GM10847 (cell line): ENCODE measurements around the gene GALNT10.

Experiments used
- POLR2A ChIP-seq: IDR thresholded peaks from 2 replicates; pipeline ENCODE4 v1.6.1; 2011; ENCODE audit not compliant: insufficient read length; ENCODE audit errors: extremely low read depth

Gene GALNT10

DNA sequence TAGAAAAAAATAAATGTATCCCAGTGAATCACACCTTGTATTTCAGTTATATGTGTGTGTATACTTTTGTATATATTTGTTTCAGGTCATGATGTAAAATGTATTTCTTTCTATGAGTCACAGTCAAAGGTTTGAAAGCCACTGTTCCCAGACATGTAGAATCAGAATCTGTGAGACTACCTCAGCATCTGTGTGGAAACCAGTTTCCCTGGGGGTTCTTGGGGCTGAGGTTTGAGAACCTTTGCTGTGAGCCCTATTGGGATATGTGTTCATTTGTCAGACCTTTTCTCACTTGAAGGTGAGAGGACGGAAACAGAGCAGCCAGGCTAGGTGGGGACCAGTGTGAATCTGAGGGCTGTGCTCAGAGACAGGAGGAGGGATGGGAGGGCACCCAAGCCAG, 176.6 kb downstream of the GALNT10 start:
- TF ChIP-seq POLR2A, result no peak

DNA sequence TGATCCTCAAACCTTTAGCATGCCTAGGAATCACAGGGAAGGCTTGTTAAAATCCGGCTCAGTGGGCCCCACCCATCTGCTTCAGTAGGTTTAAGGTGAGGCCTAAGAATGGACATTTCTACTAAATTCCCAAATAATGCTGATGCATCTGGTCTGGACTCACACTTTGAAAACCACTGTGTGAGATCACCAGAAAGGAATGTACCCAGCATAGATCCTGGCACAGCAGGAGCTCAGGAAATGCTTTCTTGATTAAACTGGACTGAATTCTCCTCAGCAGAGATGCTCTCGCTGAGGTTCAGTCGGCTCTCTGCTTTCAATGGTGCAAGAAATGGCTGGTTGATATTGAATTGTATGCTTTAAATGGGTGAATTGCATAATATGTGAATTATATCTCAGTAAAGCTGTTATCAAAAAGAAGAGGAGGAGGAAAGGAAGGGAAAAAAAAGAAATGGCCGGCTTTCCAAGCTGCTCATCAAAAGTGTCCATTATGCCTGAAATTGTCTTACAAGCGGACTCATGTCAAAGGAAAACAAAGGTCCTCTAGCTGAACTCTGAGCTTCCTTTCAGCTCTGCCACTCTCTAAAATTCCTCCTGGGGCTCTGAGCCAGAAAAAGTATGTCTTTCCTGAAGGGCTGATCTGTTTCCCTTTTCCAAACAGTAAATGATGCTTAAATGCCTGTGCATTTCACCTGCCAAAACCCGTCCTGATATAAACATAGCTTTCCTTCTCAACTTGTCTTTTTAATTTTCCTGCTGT, 177.7 kb downstream of the GALNT10 start:
- TF ChIP-seq POLR2A, result no peak

DNA sequence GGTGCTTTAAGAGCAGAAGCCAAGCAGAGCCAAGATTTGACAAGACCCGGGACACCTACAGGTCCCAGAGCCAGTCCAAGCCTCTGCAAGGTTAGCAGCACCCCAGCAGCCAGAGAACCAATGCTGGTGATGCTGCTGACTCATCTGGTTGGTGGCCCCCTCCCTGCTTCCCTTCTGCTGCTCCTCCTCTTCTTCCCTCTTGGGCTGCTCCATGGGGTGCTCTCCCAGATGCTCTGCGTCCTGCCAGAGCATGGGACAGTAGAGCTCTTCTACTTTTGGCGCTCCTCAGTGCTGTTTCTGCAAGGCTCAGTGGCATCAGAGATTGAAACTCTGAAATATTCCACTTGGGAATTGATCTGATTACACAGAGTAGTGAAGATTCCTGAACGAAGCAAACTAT, 179.1 kb downstream of the GALNT10 start:
- TF ChIP-seq POLR2A, result no peak

DNA sequence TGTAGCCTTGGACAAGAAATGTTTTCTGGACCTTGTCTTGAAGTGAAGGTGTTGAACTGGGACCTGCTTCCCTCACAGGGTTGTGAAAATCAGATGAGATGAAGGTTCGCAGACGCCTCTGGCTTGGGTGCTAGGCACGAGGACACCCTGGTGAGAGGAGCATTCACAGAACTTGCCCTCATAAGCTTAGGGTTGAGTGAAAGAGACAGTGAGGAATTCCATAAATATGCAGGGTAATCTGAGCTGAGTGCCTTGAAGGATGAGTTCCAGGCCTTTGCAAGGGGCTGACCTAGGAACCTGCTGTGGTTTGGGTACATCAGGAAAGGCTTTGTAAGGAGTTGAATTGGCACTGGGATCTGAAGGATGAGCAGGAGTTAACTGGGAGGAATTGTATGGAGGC, 179.6 kb downstream of the GALNT10 start:
- TF ChIP-seq POLR2A, result no peak

DNA sequence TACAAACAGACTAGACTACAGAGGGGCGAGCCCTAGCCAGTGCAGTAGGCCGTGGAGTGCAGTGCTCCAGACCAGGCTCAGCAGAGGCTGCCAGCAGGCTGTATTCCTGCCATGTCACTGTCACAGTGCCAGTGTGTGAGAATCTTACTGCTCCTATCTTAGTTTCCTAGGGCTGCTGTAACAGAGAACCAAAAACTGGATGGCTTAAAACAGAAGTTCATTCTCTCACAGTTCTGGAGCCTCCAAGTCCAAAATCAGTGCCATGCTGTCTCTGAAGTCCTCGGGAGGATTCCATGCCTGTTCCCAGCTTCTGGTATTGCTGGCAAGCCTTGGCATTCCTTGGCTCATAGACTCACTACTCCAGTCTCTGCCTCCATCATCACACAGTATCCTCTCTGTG, 180.3 kb downstream of the GALNT10 start:
- no peak for TF ChIP-seq POLR2A

DNA sequence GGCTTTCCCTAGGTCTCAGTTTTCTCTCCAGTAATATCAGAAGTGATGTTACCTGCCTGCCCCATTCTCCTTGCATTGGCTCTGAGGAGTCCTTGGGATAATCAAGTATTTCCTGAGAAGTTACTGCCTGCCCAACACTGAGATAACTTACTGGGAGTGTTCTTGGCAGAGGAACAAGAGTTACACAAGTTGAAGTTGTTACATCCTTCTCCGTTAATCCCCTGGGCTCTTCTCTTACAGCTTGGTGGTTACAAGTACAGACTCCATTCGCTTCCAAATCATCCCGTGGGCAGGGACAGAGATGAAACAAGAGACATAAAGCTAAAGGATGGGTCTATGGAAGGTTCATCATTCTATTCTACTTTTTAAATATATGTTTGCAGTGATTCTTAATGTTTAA, 181.2 kb downstream of the GALNT10 start:
- TF ChIP-seq POLR2A, result no peak

DNA sequence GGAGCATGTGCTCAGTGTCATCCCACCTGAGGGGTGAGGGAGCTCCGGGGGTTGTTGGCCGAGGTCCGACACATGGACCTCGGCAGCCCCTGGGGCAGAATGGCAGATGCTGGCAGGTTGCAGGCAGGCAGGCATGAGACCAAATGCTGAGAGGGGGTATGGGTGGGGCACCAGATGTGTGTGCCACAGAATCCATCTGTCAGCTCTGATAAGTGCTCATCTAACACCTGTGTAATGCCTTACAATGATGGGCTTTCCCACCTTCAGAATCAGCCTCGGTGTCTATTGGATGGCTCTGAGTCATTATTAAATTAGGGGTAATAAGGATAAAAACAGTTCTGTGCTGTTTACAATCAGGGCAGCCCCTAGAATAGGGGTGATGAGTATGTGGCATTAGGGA, 182.1 kb downstream of the GALNT10 start:
- TF ChIP-seq POLR2A, result no peak

DNA sequence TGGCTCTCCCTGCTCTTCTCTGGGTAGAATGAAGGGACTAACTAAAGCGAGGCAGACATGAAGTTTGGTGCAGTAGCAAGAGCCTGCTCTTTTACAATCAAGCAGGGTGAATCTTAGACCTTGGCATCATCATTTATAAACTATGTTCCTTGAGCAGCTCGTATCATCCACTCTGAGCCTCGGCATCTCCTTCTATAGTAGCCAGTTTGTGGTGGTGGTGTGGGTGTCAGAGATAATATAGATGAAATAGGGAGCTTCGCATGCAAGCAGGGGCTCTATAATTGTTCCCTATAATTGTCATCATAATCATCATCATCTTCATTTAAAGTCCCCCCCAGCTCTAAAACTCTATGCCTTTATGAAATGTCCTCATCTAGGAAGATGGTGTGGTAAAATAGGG, 182.8 kb downstream of the GALNT10 start:
- TF ChIP-seq POLR2A, result no peak

DNA sequence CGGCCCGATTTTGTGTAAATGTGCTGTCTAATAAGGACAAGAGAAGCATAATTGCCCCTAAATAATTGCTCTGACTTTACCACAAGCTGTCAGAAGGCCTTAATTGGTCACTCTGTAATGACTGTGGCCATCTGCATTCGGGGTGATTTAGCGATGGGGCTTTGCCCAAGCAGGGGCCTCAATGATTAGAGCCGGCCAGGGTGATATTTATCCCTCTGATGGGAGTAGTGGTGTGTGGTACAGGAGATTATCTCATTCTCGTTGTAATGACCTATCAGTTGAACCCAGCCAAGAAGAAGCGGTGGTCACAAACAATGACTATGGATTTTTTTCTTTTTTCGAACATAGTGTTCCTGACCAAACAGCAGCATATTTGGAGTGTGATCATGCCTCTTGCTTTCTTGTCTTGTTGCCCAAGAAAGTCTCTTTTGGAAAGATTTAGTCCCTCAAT, 183.2 kb downstream of the GALNT10 start:
- TF ChIP-seq POLR2A, result no peak

DNA sequence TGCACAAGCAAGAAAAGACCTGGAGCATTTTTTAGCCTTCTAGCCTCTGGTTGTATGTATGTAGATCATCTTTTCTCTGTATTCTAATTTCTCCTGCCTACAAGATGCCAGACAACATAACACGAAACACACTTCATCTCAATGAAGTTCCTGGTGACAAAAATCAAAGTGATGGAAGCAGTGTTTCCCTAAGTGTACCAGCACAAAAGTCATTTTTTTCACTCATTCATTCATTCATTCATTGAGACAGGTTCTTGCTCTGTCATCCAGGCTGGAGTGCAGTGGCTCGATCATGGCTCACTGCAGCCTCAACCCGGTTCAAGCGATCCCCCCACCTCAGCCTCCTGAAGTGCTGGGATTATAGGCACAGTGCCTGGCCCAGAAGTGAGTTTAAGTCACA, 183.7 kb downstream of the GALNT10 start:
- TF ChIP-seq POLR2A, result no peak

DNA sequence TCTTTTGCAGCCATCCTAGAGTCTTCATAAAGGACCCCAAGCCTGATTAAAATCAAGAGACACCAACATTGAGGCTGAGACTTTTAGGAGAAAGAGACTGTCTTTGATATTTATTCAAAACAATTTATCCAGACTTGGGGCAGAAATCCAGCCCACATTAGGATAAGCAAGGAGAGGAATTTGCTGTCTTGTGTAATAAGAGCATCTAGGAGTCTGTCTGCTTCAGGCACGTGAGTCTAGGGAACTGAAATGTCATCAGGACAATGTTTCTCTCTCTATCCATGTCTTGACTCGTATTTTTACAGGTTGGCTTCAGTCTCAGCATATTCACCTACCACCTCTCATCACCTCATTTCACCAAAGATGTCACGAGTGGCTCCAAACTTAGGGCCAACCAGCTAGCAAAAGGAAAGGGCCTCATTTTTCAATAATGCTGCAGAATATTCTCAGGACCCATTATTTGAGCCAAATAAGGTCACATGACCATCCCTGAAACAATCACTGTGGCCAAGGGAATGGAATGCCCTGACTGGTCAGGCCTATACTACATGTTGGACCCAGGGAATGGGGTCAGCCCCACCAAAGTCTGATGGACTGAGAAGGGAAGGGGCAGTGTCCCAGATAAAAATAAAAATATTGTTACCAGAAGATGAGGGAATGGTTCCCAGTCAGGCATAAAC, 184.9 kb downstream of the GALNT10 start:
- no peak for TF ChIP-seq POLR2A

DNA sequence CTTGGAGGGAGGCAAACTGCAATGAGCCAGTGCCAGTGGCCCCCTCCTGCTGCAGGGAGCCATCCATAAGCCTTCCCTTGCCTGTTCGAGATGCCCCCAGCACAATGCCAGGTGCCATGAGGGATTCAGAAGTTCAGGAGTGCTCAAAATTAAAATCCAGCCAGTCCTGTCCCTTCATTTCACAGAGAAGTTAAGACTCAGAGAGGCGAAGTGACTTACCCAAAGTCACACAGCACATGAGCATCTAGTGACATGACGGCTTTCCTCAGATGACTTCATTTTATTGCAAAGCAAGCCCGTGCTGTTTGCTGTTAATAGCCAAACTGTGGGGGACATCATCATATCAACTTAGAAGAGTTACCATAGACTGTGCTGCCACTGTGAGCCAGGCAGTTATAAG, 185.9 kb downstream of the GALNT10 start:
- no peak for TF ChIP-seq POLR2A

DNA sequence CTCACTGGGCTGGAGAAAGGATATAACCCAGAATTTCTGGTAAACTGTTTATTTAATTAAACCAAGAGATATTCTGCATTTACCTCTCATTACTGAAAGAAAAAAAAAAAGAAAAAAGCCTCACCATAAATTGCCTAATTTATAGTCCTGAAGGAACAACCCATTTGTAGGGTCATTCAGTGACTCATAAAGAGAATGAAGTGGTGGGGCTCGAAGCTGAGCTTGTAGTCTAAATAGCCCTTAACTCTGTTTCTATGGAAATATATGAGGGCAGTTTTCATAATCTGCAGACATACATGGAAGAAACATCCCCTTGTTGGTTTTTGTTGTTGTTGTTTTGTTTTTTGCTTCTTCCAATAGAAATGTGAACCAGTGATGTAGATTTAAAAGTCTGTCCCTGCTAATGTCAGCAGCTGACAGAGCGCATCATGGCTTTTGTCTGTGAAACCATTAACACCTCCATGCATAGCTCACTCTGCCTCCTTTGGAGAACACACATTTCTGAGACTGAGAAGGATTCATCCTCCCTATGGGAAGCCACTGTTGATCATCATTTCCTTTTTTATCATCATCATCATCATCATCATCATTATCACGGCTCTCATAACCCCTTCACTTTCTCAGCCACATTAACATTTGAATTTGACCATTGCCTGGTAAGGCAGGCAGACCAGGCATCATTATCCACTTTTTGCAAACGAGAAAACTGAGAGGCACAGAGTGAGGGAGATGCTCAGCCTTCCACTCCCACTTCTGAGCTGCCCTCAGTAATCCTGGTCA, 187.4 kb downstream of the GALNT10 start:
- no peak for TF ChIP-seq POLR2A

DNA sequence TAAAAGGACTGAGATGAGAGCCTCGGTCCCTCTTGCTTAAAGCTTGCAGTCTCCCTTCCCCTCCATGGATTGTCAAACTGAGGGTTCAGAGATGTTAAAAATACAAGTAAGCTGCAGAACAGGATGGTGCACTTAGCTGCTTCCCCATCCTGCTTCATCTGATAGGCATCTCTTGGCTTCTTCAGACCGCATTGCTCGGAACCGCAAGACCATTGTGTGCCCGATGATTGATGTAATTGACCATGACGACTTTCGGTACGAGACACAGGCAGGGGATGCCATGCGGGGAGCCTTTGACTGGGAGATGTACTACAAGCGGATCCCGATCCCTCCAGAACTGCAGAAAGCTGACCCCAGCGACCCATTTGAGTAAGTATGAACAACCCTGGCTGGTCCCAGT, 189.7 kb downstream of the GALNT10 start:
- no peak for TF ChIP-seq POLR2A

DNA sequence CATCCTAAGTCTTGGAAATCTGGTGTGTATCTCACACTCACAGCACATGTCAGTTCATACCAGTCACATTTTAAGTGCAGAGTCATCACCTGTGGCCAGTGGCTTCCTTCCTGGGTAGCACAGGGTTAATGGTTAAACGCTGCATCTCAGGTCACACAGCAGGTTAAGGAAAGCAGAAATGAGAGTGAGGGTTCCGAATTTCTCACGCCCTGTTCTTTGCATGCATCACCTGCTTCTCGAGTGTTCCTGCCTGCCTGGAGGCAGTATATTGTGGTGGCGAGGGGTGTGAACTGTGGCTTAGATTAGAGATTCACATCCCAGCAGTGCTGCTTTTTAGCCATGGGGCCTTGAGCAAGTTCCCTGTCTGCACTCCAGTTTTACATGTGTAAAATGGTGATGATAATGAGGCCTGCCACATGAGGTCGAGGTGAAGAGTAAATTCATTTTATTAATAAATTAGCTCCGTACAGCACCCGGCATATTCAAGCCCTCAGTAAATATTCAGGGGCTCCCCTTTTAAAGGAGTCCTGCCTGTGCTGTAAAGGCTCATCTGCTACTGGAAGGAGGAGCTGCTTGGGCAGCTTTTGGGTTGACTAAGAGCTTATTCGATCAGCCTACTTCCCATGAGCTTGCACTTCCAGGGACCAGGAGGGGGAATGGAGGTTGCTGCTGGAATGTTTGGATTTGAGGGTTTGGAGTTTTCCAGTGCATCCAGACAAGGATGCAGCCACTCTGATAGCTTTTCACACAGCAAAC, 194.1 kb downstream of the GALNT10 start:
- TF ChIP-seq POLR2A, result no peak
